ENCODE data around the gene C11orf68. TPM values are rescaled to one million over a fixed set of nuclear protein-coding genes. Genes with fewer than 3 reads are reported as not detected.

The C11orf68 gene
- total RNA-seq, 1 donor from 2014 or later = 6.9 TPM

DNA sequence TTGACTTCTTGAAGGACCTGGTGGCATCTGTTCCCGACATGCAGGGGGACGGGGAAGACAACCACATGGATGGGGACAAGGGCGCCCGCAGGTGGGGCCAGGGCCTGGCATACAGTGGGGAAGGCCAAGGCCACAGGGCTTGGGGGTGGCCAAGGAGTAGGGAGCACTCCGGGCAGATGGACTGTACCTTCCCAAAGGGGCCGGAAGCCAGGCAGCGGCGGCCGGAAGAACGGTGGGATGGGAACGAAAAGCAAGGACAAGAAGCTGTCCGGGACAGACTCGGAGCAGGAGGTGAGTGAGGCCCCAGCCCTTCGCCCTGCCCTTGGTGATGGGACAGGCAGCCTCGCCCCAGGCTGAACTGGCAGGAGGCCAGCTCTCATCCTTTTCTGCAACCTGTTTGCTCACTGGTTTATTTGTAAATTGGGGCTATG lies 1.5 kb upstream of the C11orf68 start:
- no peaks in the 10 kb centered on the region for H3F3A ChIP-seq (ENCODE audit: low read depth)
- no peak for TF ChIP-seq EZH2phosphoT487 (IDR thresholded peaks at IDR 0.05)
- TF ChIP-seq, protein P1, sequence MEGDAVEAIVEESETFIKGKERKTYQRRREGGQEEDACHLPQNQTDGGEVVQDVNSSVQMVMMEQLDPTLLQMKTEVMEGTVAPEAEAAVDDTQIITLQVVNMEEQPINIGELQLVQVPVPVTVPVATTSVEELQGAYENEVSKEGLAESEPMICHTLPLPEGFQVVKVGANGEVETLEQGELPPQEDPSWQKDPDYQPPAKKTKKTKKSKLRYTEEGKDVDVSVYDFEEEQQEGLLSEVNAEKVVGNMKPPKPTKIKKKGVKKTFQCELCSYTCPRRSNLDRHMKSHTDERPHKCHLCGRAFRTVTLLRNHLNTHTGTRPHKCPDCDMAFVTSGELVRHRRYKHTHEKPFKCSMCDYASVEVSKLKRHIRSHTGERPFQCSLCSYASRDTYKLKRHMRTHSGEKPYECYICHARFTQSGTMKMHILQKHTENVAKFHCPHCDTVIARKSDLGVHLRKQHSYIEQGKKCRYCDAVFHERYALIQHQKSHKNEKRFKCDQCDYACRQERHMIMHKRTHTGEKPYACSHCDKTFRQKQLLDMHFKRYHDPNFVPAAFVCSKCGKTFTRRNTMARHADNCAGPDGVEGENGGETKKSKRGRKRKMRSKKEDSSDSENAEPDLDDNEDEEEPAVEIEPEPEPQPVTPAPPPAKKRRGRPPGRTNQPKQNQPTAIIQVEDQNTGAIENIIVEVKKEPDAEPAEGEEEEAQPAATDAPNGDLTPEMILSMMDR (IDR thresholded peaks at IDR 0.05) = no peak
- no peak for TF ChIP-seq EZH2 (IDR thresholded peaks at IDR 0.05)
- Mint-ChIP-seq H3K27me3 (ENCODE audit: insufficient read depth, low read depth) (peaks cover 6% of the 10 kb centered on the region), H3K9me3 (no peaks in the 10 kb centered on the region), H3K4me1 (peaks cover 14% of the 10 kb centered on the region), H3K36me3 (peaks cover 5% of the 10 kb centered on the region), H3K27ac (no peak overlapping the region), H3K4me3 (peak overlapping the region; percentile 92)
- no peaks in the 10 kb centered on the region for H3K9me3 ChIP-seq (ENCODE audit: low read depth)
- peak overlapping the region; percentile 87 for H3K4me3 ChIP-seq
- no peak for DNase-seq (ENCODE audit: low spot score)
- H3K4me1 ChIP-seq = peaks cover 10% of the 10 kb centered on the region
- H3K79me2 ChIP-seq (ENCODE audit: low read depth) = peaks cover 21% of the 10 kb centered on the region
- no peak overlapping the region for H3K9ac ChIP-seq
- H4K20me1 ChIP-seq (ENCODE audit: low read depth) = peaks cover 12% of the 10 kb centered on the region
- no peaks in the 10 kb centered on the region for H3K36me3 ChIP-seq
- no peaks in the 10 kb centered on the region for H3K27me3 ChIP-seq
- H3K27ac ChIP-seq = no peak overlapping the region
- no peak overlapping the region for H2AFZ ChIP-seq (replicated peaks)
- H3K4me2 ChIP-seq = peak overlapping the region; percentile 78

DNA sequence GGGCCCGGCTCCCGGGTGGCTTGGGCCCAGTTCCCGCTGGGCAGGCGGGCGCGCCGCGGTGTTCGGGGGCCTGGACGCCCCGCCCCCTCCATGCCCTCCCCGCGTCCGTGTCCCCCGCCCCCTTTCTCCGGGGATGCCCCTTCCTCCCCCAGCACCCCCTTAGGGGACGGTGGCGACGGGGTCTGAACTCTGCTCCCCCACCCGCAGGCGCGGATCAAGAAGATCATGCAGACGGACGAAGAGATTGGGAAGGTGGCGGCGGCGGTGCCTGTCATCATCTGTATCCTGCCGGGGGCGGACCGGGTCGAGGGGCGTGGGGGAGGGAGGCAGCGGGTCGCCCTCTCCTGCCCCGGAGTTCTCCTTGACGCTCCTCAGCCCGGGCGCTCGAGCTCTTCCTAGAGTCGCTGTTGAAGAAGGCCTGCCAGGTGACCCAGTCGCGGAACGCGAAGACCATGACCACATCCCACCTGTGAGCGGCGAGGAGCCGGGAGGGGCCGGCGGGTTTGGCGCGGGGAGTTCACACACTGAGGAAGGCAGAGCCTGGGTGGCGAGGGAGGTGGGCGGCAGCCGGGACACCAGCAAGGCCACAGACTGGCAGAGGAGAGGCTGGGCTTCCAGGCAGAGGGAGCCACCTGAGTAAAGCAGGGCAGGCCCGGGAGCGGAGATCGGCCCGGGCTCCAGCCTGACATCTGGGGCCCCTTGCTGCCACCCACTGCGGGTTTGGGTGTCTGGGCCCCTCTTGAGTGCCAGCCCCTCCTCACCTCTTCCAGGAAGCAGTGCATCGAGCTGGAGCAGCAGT lies 910 bp upstream of the C11orf68 start:
- peak overlapping the region; percentile 87 for H3K4me3 ChIP-seq
- peak overlapping the region; percentile 74 for H2AFZ ChIP-seq (replicated peaks)
- no peak overlapping the region for H3K27ac Mint-ChIP-seq
- peaks cover 10% of the 10 kb centered on the region for H3K36me3 Mint-ChIP-seq
- H3K79me2 ChIP-seq (ENCODE audit: low read depth) = peaks cover 21% of the 10 kb centered on the region
- peaks cover 20% of the 10 kb centered on the region for H3K4me1 Mint-ChIP-seq
- TF ChIP-seq, protein P1 (IDR thresholded peaks at IDR 0.05) = no peak
- TF ChIP-seq EZH2phosphoT487 (IDR thresholded peaks at IDR 0.05) = no peak
- TF ChIP-seq EZH2 (IDR thresholded peaks at IDR 0.05) = no peak
- peaks cover 12% of the 10 kb centered on the region for H4K20me1 ChIP-seq (ENCODE audit: low read depth)
- H3K9me3 ChIP-seq (ENCODE audit: low read depth) = no peaks in the 10 kb centered on the region
- H3K4me3 Mint-ChIP-seq = peak overlapping the region; percentile 92
- H3K27me3 Mint-ChIP-seq (ENCODE audit: insufficient read depth, low read depth) = peaks cover 6% of the 10 kb centered on the region
- H3K27ac ChIP-seq = no peak overlapping the region
- peak; percentile 67 for DNase-seq (ENCODE audit: low spot score)
- peak overlapping the region; percentile 78 for H3K4me2 ChIP-seq
- H3K36me3 ChIP-seq = no peaks in the 10 kb centered on the region
- H3K4me1 ChIP-seq = peaks cover 10% of the 10 kb centered on the region
- H3K9ac ChIP-seq = peak overlapping the region; percentile 27
- H3K9me3 Mint-ChIP-seq = no peaks in the 10 kb centered on the region
- H3F3A ChIP-seq (ENCODE audit: low read depth) = no peaks in the 10 kb centered on the region
- no peaks in the 10 kb centered on the region for H3K27me3 ChIP-seq

DNA sequence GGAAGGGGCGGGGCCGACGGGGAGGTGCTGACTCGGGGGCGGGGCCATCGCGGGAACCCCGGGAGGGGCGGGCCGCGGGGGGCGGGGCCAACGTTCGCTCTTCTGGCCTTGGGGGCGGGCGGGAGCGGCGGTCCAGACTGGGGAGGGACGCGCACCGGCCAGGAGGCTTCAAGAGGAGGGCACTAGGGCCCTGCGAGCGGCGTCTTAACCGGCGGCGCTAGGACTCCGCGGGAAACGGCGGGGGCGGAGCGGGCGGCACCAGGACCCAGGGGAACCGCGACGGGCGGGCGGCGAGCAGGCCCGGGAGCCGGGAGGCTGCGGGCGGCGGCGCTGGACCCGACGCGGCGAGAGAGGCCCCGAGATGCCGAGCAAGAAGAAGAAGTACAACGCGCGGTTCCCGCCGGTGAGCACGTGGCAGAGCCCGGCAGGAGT lies 295 bp upstream of the C11orf68 start, which contains the start of gene DRAP1:
Gene DRAP1, plus strand, starts transcription at position 286 of the 432 bp plus-strand sequence. Its CDS starts 76 bp downstream, at position 362.
- Histone ChIP-seq H4K20me1 (ENCODE audit: low read depth) (peaks cover 12% of the 10 kb centered on the region), H3K9me3 (ENCODE audit: low read depth) (no peaks in the 10 kb centered on the region), H3K27ac (no peak within 1 kb of the TSS), H3F3A (ENCODE audit: low read depth) (no peaks in the 10 kb centered on the region), H3K79me2 (ENCODE audit: low read depth) (peaks cover 21% of the 10 kb centered on the region), H3K4me3 (peak within 1 kb of the TSS; percentile 87), H3K9ac (peak within 1 kb of the TSS; percentile 89), H3K36me3 (no peaks in the 10 kb centered on the region), H3K27me3 (no peaks in the 10 kb centered on the region), H3K4me2 (peak within 1 kb of the TSS; percentile 93), H3K4me1 (peaks cover 10% of the 10 kb centered on the region), H2AFZ (replicated peaks) (peak within 1 kb of the TSS; percentile 74)
- Mint-ChIP-seq H3K36me3 (peaks cover 10% of the 10 kb centered on the region), H3K27ac (peak within 1 kb of the TSS; percentile 53), H3K9me3 (no peaks in the 10 kb centered on the region), H3K27me3 (ENCODE audit: insufficient read depth, low read depth) (peaks cover 5% of the 10 kb centered on the region), H3K4me1 (peaks cover 23% of the 10 kb centered on the region), H3K4me3 (peak within 1 kb of the TSS; percentile 92)
- DNase-seq (ENCODE audit: low spot score) = peak; percentile 100
- no peak for TF ChIP-seq EZH2phosphoT487 (IDR thresholded peaks at IDR 0.05)
- no peak for TF ChIP-seq EZH2 (IDR thresholded peaks at IDR 0.05)
- TF ChIP-seq, protein P1 (IDR thresholded peaks at IDR 0.05) = no peak

All from neural progenitor cell (in vitro differentiated cells).